Peyer's patch (tissue), 4 donors: ENCODE results near the gene GTF3C1. TPM values are rescaled to one million over a fixed set of nuclear protein-coding genes. Genes with fewer than 3 reads are reported as not detected.
A peak's percentile ranks its signal among the peaks of the same experiment; 100 is the strongest.

Source experiments
- DNase-seq, 3 donors: peaks; one replicate each; pipeline ENCODE4 v3.0.0-alpha.2; 2017 to 2019
- H3K27ac ChIP-seq, 4 donors: fragments of 200-600 bp; sonication (generic); one replicate each; pipeline ENCODE4 v1.5.1; 2016 to 2019
- H3K27me3 ChIP-seq, 2 donors: fragments of 200-600 bp; sonication (generic); one replicate each; pipeline ENCODE4 v1.5.1; 2019
- H3K36me3 ChIP-seq, 3 donors: fragments of 200-600 bp; sonication (generic); one replicate each; pipeline ENCODE4 v1.5.1; 2016 to 2019
- H3K4me1 ChIP-seq, 4 donors: fragments of 200-600 bp; sonication (generic); one replicate each; pipeline ENCODE4 v1.5.1; 2016 to 2019
- H3K4me3 ChIP-seq, 4 donors: fragments of 200-600 bp; sonication (generic); 1 replicate in 3 of 4; 2 replicates in 1 of 4; pipeline ENCODE4 v1.5.1; 2016 to 2019; ENCODE audit warnings: mild to moderate bottlenecking in 1 of 4
- H3K9me3 ChIP-seq, 4 donors: fragments of 200-600 bp; sonication (generic); one replicate each; pipeline ENCODE4 v1.5.1; 2016 to 2019; ENCODE audit warnings: mild to moderate bottlenecking in 1 of 4
- POLR2A ChIP-seq, 2 donors: fragments of 450-650 bp; IDR thresholded peaks; one replicate each; pipeline ENCODE4 v1.5.1; 2017; ENCODE audit warnings: antibody characterized with exemption in 2 of 2, mild to moderate bottlenecking in 2 of 2, moderate library complexity in 2 of 2
- total RNA-seq, 4 donors: library from RNA; depleted of rRNA; stranded (reverse); fragments of >200 nt; gene quantifications; one replicate each; pipeline ENCODE4 v1.1.0, GENCODE V29; 2016
- TF ChIP-seq, protein P1 (sequence below), 6 experiments: fragments of 450-650 bp in 4 of 6; fragments of 200-600 bp in 2 of 6; sonication (generic) in 1 of 6; IDR thresholded peaks; one replicate each; pipeline ENCODE4 v1.5.1; 2017 to 2019; ENCODE audit warnings: antibody characterized with exemption in 6 of 6, mild to moderate bottlenecking in 3 of 6, moderate library complexity in 1 of 6

GTF3C1 gene
- total RNA-seq, 4 donors from 2014 or later: 49.6 to 80.1 (median 73.0) TPM

DNA sequence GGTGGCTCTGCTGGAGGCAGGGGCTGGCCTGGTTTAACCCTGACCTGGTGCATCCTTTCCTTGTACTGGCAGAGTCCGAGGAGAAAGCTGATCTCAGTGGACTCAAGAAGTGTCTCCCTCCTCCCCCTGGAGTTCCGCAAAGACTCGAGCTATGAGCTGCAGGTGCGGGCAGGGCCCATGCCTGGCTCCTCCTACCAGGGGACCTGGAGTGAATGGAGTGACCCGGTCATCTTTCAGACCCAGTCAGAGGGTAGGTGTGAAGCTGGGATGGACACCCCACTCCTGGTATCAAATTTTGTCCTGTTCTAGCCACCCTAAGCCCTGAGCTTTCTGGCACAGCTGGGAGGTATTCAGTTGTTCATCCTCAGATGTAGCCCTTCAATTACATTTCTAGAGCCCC lies 105.2 kb downstream of the GTF3C1 start:
- DNase-seq: peak in 1 of 3 donors; percentile 6
- TF ChIP-seq POLR2A (IDR thresholded peaks at IDR 0.05): no peak
- TF ChIP-seq, protein P1, sequence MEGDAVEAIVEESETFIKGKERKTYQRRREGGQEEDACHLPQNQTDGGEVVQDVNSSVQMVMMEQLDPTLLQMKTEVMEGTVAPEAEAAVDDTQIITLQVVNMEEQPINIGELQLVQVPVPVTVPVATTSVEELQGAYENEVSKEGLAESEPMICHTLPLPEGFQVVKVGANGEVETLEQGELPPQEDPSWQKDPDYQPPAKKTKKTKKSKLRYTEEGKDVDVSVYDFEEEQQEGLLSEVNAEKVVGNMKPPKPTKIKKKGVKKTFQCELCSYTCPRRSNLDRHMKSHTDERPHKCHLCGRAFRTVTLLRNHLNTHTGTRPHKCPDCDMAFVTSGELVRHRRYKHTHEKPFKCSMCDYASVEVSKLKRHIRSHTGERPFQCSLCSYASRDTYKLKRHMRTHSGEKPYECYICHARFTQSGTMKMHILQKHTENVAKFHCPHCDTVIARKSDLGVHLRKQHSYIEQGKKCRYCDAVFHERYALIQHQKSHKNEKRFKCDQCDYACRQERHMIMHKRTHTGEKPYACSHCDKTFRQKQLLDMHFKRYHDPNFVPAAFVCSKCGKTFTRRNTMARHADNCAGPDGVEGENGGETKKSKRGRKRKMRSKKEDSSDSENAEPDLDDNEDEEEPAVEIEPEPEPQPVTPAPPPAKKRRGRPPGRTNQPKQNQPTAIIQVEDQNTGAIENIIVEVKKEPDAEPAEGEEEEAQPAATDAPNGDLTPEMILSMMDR (IDR thresholded peaks at IDR 0.05): no peak
- H3K27me3 ChIP-seq: no peaks in the 10 kb centered on the region
- H3K36me3 ChIP-seq: no peaks in the 10 kb centered on the region
- no peak overlapping the region for H3K4me3 ChIP-seq
- no peaks in the 10 kb centered on the region for H3K4me1 ChIP-seq
- peaks cover 0 to 12% (median 3%) of the 10 kb centered on the region in 4 donors for H3K9me3 ChIP-seq
- no peak overlapping the region for H3K27ac ChIP-seq

DNA sequence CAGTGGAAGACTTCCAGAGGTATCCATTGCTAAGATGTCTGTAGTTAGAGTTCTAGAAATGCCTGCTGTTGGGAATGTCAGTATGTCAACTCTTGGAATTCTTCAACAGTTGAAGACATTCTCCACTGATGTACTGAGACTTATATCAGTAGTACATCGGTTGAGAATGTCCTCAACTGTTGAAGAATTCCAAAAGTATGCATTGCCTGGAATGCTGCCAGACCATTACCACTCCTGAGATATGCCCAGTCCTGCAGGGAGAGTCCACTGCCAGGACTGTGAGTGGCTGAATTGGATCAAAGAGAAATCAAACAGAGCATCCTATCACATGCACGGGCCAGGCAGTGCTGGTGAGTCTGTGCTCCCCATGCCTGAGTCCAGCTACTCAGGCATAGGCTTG lies 105.7 kb downstream of the GTF3C1 start:
- Histone ChIP-seq H3K4me1 (no peaks in the 10 kb centered on the region), H3K27me3 (no peaks in the 10 kb centered on the region), H3K36me3 (no peaks in the 10 kb centered on the region), H3K4me3 (no peak overlapping the region), H3K27ac (no peak overlapping the region), H3K9me3 (peaks cover 0 to 12% (median 3%) of the 10 kb centered on the region in 4 donors)
- no peak for DNase-seq
- TF ChIP-seq, protein P1 (IDR thresholded peaks at IDR 0.05): no peak
- no peak for TF ChIP-seq POLR2A (IDR thresholded peaks at IDR 0.05)

DNA sequence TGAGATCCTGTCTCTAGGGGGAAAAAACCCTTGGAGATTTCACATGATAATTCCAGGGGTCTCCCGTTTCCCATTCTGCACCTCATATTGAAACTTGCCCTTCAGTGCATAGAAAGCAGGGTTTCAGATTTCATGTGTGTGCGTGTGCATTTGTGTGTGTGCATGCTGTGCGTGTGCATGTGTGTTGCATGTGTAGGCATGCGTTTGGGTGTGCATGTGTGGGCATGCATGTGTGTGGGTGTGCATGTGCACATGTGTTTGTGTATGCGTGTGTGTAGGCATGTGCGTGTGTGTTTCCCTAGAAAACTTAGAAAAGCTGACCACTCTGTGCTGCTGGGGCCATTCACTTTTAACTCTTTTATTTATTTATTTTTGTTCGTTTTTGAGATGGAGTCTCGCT lies 107.7 kb downstream of the GTF3C1 start:
- H3K9me3 ChIP-seq: peaks cover 0 to 12% (median 3%) of the 10 kb centered on the region in 4 donors

DNA sequence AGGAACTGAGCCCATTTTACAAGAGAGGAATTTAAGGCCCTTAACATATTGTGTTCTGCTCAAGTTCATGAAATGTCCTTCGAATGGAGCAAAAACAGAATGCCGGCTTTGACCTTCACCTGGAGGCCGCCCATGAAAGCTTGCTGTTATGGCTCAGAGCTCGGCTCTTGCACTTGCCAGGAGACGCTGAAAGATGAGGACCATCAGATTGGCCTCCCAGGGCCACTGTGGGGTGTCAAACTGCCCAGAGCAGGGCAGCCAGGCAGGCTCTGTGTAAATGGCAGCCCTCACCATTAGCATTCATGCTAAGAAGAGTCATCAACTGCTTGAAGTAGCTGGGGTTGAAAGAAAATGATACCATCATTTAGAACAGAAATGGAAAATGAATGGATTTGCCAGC lies 108.4 kb downstream of the GTF3C1 start:
- H3K4me1 ChIP-seq: no peaks in the 10 kb centered on the region
- H3K27ac ChIP-seq: no peak overlapping the region
- H3K9me3 ChIP-seq: peaks cover 0 to 12% (median 3%) of the 10 kb centered on the region in 4 donors
- TF ChIP-seq, protein P1 (IDR thresholded peaks at IDR 0.05): no peak
- TF ChIP-seq POLR2A (IDR thresholded peaks at IDR 0.05): no peak
- no peak overlapping the region for H3K4me3 ChIP-seq
- H3K36me3 ChIP-seq: no peaks in the 10 kb centered on the region
- DNase-seq: no peak
- H3K27me3 ChIP-seq: no peaks in the 10 kb centered on the region

More for the DNA sequence above, 107.7 kb downstream of the GTF3C1 start:
- Histone ChIP-seq H3K27me3 (no peaks in the 10 kb centered on the region), H3K27ac (no peak overlapping the region), H3K4me1 (no peaks in the 10 kb centered on the region), H3K36me3 (no peaks in the 10 kb centered on the region), H3K4me3 (no peak overlapping the region)
- TF ChIP-seq, protein P1 (IDR thresholded peaks at IDR 0.05): no peak
- TF ChIP-seq POLR2A (IDR thresholded peaks at IDR 0.05): no peak
- no peak for DNase-seq

DNA sequence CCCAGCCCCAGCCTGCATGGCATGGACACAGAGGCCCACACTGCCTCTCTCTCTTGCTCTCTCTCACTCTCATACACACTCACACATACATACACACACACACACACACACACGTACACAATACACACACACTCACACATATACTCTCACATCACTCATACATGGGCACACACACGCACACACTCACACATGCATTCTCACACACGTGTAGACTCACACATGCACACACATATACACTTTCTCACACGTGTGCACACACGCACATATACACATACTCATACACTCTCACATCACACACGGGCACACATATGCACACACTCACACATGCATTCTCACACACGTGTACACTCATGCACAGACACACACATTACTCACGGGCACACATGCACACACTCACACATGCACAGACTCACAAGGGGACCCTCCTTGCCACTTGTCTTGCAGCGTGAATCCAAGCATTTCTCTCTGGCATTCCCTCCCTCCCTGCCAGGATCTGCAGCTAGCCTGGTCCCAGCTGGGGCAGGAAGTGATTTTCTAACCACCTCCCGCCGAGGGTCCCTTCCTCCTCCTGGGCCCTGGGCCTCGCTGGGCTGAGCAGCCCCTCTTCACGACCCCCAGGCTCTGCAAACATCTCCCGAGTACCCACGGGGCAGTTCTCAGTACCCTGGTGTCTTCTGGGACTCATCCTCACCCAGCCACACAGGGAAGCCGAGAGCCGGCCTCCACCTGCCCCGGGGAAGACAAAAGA lies 110.3 kb downstream of the GTF3C1 start:
- no peak overlapping the region for H3K27ac ChIP-seq
- H3K36me3 ChIP-seq: no peaks in the 10 kb centered on the region
- TF ChIP-seq, protein P1 (IDR thresholded peaks at IDR 0.05): no peak
- no peak for TF ChIP-seq POLR2A (IDR thresholded peaks at IDR 0.05)
- H3K27me3 ChIP-seq: no peaks in the 10 kb centered on the region
- DNase-seq: peak in 1 of 3 donors; percentile 17
- H3K4me1 ChIP-seq: no peaks in the 10 kb centered on the region
- H3K4me3 ChIP-seq: no peak overlapping the region
- H3K9me3 ChIP-seq: peaks cover 0 to 5% (median 2%) of the 10 kb centered on the region in 4 donors
